H1 (cell line): ENCODE results near the gene NKX2-8. TPM values are rescaled to one million over a fixed set of nuclear protein-coding genes. Genes with fewer than 3 reads are reported as not detected.

Source experiments
- CTCF ChIA-PET: fragments of 300-600 bp; sonication (Branson Sonifier 250); formaldehyde crosslinking; loops from one replicate; lab custom pipeline; 2021; ENCODE audit not compliant: partially characterized antibody; lab: Charles Lee
- POLR2A ChIA-PET: fragments of 300-600 bp; sonication (Branson Sonifier 250); formaldehyde crosslinking; loops from one replicate; lab custom pipeline; 2021; ENCODE audit warnings: inconsistent platforms; ENCODE audit not compliant: partially characterized antibody; lab: Charles Lee
- DNase-seq, 2 experiments: peaks; one replicate each; pipeline versions ENCODE4 v3.0.0 to v3.0.0-alpha.2; 2010 to 2022; ENCODE audit warnings: low spot score in 2 of 2, low read depth in 1 of 2, mixed read lengths in 1 of 2
- FAIRE-seq: peaks from 2 replicates; lab custom pipeline; 2011; peaks lifted over from hg19 to GRCh38; lab: Jason Lieb, UNC
- H2AFZ ChIP-seq: 2 replicates; pipeline ENCODE4 v1.8.1; 2012; ENCODE audit warnings: low read length, inconsistent platforms
- H2AK5ac ChIP-seq: 2 replicates; pipeline ENCODE4 v1.6.1; 2013; ENCODE audit warnings: low read depth, low read length
- H2BK120ac ChIP-seq: replicated peaks from 2 replicates; pipeline ENCODE3; 2013; ENCODE audit warnings: low read depth, low read length, inconsistent platforms
- H2BK12ac ChIP-seq: 2 replicates; pipeline ENCODE4 v1.6.1; 2013; ENCODE audit warnings: low read depth, low read length
- H2BK15ac ChIP-seq: 2 replicates; pipeline ENCODE4 v1.6.1; 2013; ENCODE audit warnings: low read length
- H2BK20ac ChIP-seq: 2 replicates; pipeline ENCODE4 v1.6.1; 2013; ENCODE audit warnings: low read length
- H2BK5ac ChIP-seq: 2 replicates; pipeline ENCODE4 v1.6.1; 2013; ENCODE audit warnings: low read depth, low read length
- H3K14ac ChIP-seq: 2 replicates; pipeline ENCODE4 v1.6.1; 2013; ENCODE audit warnings: inconsistent platforms; ENCODE audit not compliant: insufficient read length
- H3K18ac ChIP-seq: 2 replicates; pipeline ENCODE4 v1.6.1; 2013; ENCODE audit warnings: low read length; ENCODE audit errors: extremely low read depth
- H3K23ac ChIP-seq: 2 replicates; pipeline ENCODE4 v1.6.1; 2013; ENCODE audit warnings: inconsistent platforms; ENCODE audit not compliant: insufficient read length
- H3K23me2 ChIP-seq: 2 replicates; pipeline ENCODE4 v1.6.1; 2013; ENCODE audit warnings: low read depth, low read length
- H3K27ac ChIP-seq: 2 replicates; pipeline ENCODE4 v1.6.1; 2011; ENCODE audit warnings: low read depth, low read length, inconsistent platforms
- H3K27me3 ChIP-seq, 4 experiments: replicated peaks in 1 of 4; 1 replicate in 1 of 4; 2 replicates in 3 of 4; pipeline versions ENCODE4 v1.6.1 to v1.8.1; 2011 to 2013; ENCODE audit warnings: low read length in 3 of 4, mild to moderate bottlenecking in 3 of 4, inconsistent platforms in 2 of 4, mixed read lengths in 2 of 4, moderate library complexity in 1 of 4; ENCODE audit not compliant: control insufficient read depth in 3 of 4, insufficient read depth in 3 of 4; ENCODE audit errors: extremely low read depth in 1 of 4
- H3K36me3 ChIP-seq, 4 experiments: 2 replicates each; pipeline versions ENCODE4 v1.6.1 to v1.8.1; 2011 to 2013; ENCODE audit warnings: mild to moderate bottlenecking in 4 of 4, low read length in 3 of 4, moderate library complexity in 2 of 4, control low read depth in 1 of 4, inconsistent platforms in 1 of 4; ENCODE audit not compliant: insufficient read depth in 4 of 4, control insufficient read depth in 2 of 4
- H3K4ac ChIP-seq: replicated peaks from 2 replicates; pipeline ENCODE3; 2013; ENCODE audit warnings: low read length, low read depth, mixed read lengths, inconsistent platforms; ENCODE audit not compliant: insufficient read length
- H3K4me1 ChIP-seq, 4 experiments: replicated peaks in 1 of 4; 1 replicate in 1 of 4; 2 replicates in 3 of 4; pipeline versions ENCODE4 v1.6.1 to v1.8.1; 2011 to 2013; ENCODE audit warnings: low read length in 3 of 4, inconsistent platforms in 2 of 4, mixed read lengths in 1 of 4; ENCODE audit not compliant: insufficient read depth in 4 of 4, control insufficient read depth in 3 of 4
- H3K4me2 ChIP-seq, 2 experiments: 2 replicates each; pipeline versions ENCODE4 v1.6.1 to v1.8.1; 2011 to 2013; ENCODE audit warnings: low read depth in 2 of 2, low read length in 2 of 2, control low read depth in 1 of 2, inconsistent platforms in 1 of 2, mild to moderate bottlenecking in 1 of 2; ENCODE audit not compliant: insufficient read depth in 1 of 2
- H3K4me3 ChIP-seq, 4 experiments: fragments of 200-600, 300-600 bp in 1 of 4; sonication (generic), shearing (Covaris generic), sonication (Bioruptor Twin) in 1 of 4; 2 replicates each; pipeline versions ENCODE4 v1.5.1 to v1.8.1; 2011 to 2016; ENCODE audit warnings: low read length in 4 of 4, low read depth in 3 of 4, control low read depth in 2 of 4, inconsistent platforms in 2 of 4, mild to moderate bottlenecking in 2 of 4, mixed read lengths in 1 of 4, moderate library complexity in 1 of 4; ENCODE audit not compliant: insufficient read depth in 2 of 4; ENCODE audit errors: extremely low read depth in 1 of 4
- H3K56ac ChIP-seq: replicated peaks from 2 replicates; pipeline ENCODE3; 2013; ENCODE audit warnings: low read depth, mild to moderate bottlenecking, mixed read lengths, low read length, inconsistent platforms; ENCODE audit not compliant: insufficient read length
- H3K79me1 ChIP-seq: 2 replicates; pipeline ENCODE4 v1.6.1; 2013; ENCODE audit warnings: low read depth, low read length, control low read depth
- H3K79me2 ChIP-seq, 2 experiments: 2 replicates each; pipeline versions ENCODE4 v1.6.1 to v1.8.1; 2012 to 2013; ENCODE audit warnings: low read length in 2 of 2, mild to moderate bottlenecking in 2 of 2, inconsistent platforms in 1 of 2; ENCODE audit not compliant: insufficient read depth in 2 of 2, control insufficient read depth in 1 of 2
- H3K9ac ChIP-seq, 4 experiments: replicated peaks in 1 of 4; 1 replicate in 1 of 4; 2 replicates in 3 of 4; pipeline versions ENCODE4 v1.6.1 to v1.8.1; 2011 to 2013; ENCODE audit warnings: low read depth in 3 of 4, low read length in 3 of 4, control low read depth in 2 of 4, mild to moderate bottlenecking in 2 of 4, moderate library complexity in 2 of 4, inconsistent platforms in 1 of 4; ENCODE audit errors: extremely low read depth in 1 of 4
- H3K9me3 ChIP-seq, 2 experiments: 2 replicates each; pipeline versions ENCODE4 v1.6.1 to v1.8.1; 2012 to 2013; ENCODE audit warnings: mild to moderate bottlenecking in 2 of 2, moderate library complexity in 2 of 2, control low read depth in 1 of 2, inconsistent platforms in 1 of 2, low read depth in 1 of 2, low read length in 1 of 2, mixed read lengths in 1 of 2; ENCODE audit not compliant: insufficient read depth in 2 of 2
- H4K20me1 ChIP-seq, 2 experiments: replicated peaks in 1 of 2; 2 replicates each; pipeline versions ENCODE3 to v1.8.1; 2011 to 2013; ENCODE audit warnings: inconsistent platforms in 2 of 2, low read length in 2 of 2, mild to moderate bottlenecking in 1 of 2; ENCODE audit not compliant: insufficient read depth in 2 of 2, control insufficient read depth in 1 of 2
- H4K5ac ChIP-seq: 2 replicates; pipeline ENCODE4 v1.6.1; 2013; ENCODE audit warnings: low read length, low read depth, mixed read lengths, inconsistent platforms; ENCODE audit not compliant: insufficient read length
- H4K8ac ChIP-seq: 2 replicates; pipeline ENCODE4 v1.8.0; 2013; ENCODE audit warnings: mild to moderate bottlenecking, moderate library complexity, low read length, inconsistent platforms; ENCODE audit not compliant: insufficient read depth; ENCODE audit errors: extremely low read depth
- H4K91ac ChIP-seq: replicated peaks from 2 replicates; pipeline ENCODE3; 2013; ENCODE audit warnings: low read length, mixed read lengths, inconsistent platforms; ENCODE audit not compliant: insufficient read length
- CBX8 ChIP-seq: fragments of 300-800, 300-1000 bp; sonication (generic); IDR thresholded peaks from 2 replicates; pipeline ENCODE4 v1.7.1; 2016; ENCODE audit warnings: low read depth, low read length, borderline replicate concordance
- CTBP2 ChIP-seq: IDR thresholded peaks from 2 replicates; pipeline ENCODE4 v1.7.0; 2011; ENCODE audit warnings: borderline replicate concordance, mild to moderate bottlenecking, moderate library complexity, mixed read lengths, low read length; ENCODE audit not compliant: insufficient read depth, insufficient read length
- KDM5A ChIP-seq: fragments of 200-600 bp; IDR thresholded peaks from 2 replicates; pipeline ENCODE4 v1.7.1; 2012; ENCODE audit warnings: mild to moderate bottlenecking, low read length, inconsistent platforms, mixed read lengths
- NANOG ChIP-seq: IDR thresholded peaks from 2 replicates; pipeline ENCODE4 v1.6.1; 2011; ENCODE audit warnings: low read length, low read depth, mild to moderate bottlenecking, inconsistent platforms; ENCODE audit not compliant: insufficient read depth, poor library complexity, severe bottlenecking
- RFX5 ChIP-seq: IDR thresholded peaks from 2 replicates; pipeline ENCODE4 v1.6.1; 2011; ENCODE audit warnings: low read depth, low read length, improper control_type of control experiment, borderline replicate concordance
- SAP30 ChIP-seq: fragments of 300-600 bp; sonication (generic); IDR thresholded peaks from 2 replicates; pipeline ENCODE4 v1.7.1; 2012; ENCODE audit warnings: low read length, moderate library complexity, mild to moderate bottlenecking, inconsistent platforms; ENCODE audit not compliant: insufficient read depth, insufficient replicate concordance
- SIN3A ChIP-seq, 2 experiments: IDR thresholded peaks in 1 of 2; conservative IDR thresholded peaks in 1 of 2; 2 replicates each; pipeline ENCODE4 v1.6.1; 2011 to 2012; ENCODE audit warnings: low read length in 2 of 2, improper control_type of control experiment in 1 of 2, low read depth in 1 of 2, mild to moderate bottlenecking in 1 of 2
- TBP ChIP-seq: IDR thresholded peaks from 2 replicates; pipeline ENCODE4 v1.6.1; 2011; ENCODE audit warnings: low read depth, low read length, improper control_type of control experiment
- TCF12 ChIP-seq: IDR thresholded peaks from 2 replicates; pipeline ENCODE4 v1.6.1; 2011; ENCODE audit warnings: low read depth, mild to moderate bottlenecking, low read length
- TEAD4 ChIP-seq: IDR thresholded peaks from 2 replicates; pipeline ENCODE4 v1.6.1; 2012; ENCODE audit warnings: low read depth, low read length, inconsistent platforms, mixed read lengths
- USF2 ChIP-seq: IDR thresholded peaks from 2 replicates; pipeline ENCODE4 v1.6.1; 2011; ENCODE audit warnings: low read length, improper control_type of control experiment
- WGBS, 2 experiments: shearing (Covaris generic) in 1 of 2; methylation state at CpG; one replicate each; pipeline versions ENCODE4 v1.1.6 to v1.1.7; 2013 to 2015; ENCODE audit warnings: low lambda C conversion rate in 2 of 2, mixed read lengths in 2 of 2, inconsistent platforms in 1 of 2, low coverage in 1 of 2, missing lambda C conversion rate in 1 of 2; ENCODE audit not compliant: insufficient replicate concordance in 2 of 2, insufficient coverage in 1 of 2, insufficient read length in 1 of 2; ENCODE audit errors: extremely low coverage in 1 of 2, missing lambda C conversion rate in 1 of 2; 5-methylcytosine and 5-hydroxymethylcytosine counted together
- polyA plus RNA-seq, 7 experiments: library from polyadenylated mRNA; depleted of rRNA in 3 of 7; stranded (reverse) in 5 of 7; unstranded in 2 of 7; fragments of >200 nt in 5 of 7; fragments of 200-250 nt in 2 of 7; gene quantifications; 1 replicate in 5 of 7; 2 replicates in 1 of 7; 4 replicates in 1 of 7; pipeline versions ENCODE4 v1.2.1 to v1.2.3, GENCODE V29; 2011 to 2013; ENCODE audit warnings: missing spikeins in 2 of 7, mixed read lengths in 2 of 7
- total RNA-seq: library from RNA; stranded (reverse); fragmentation: NEBNext Ultra II Directional; extraction: Animal tissue kit (Norgen Biotek cat#: 25700); gene quantifications from 2 replicates; pipeline ENCODE4 v1.2.1, GENCODE V29; 2021

NKX2-8 gene
- total and polyA plus RNA-seq, 2 of the 8 experiments (the other 6 are each of a cell fraction or from before 2014, with no cell fraction given): not detected

DNA sequence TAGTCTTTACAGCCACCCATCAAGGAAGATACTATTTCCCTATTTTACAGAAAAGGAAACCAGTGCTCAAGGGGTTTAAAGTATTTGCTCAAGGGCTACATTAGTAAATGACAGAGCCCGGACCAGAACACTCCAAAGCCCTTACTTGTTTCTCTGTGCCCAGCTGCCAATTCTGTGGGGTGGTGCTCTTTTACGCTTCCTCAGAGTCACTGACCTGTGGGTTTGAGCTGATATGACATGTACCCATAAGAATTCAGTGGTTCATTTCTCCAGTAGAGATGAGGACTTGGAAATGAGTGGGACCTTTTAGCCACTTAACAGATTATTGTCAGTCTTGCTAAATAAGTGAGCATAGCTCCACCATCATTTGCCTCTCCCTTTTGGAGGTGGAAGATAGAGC, 37.4 kb upstream of the NKX2-8 start:
- ChIA-PET CTCF (interaction anchor here (0.8 to 1.6 kb wide), 3 partner anchors 18 to 95 kb away, joined by 3 to 4 read pairs (median 3); no protein-coding TSS in a partner anchor), POLR2A (interaction anchor here (1.2 kb wide), 1 partner anchor 9 kb away, joined by 3 read pairs; no protein-coding TSS in a partner anchor)
- H3K79me2 ChIP-seq: no peaks in the 10 kb centered on the region
- no peak overlapping the region for H2AFZ ChIP-seq
- no peak overlapping the region for H4K91ac ChIP-seq
- no peak overlapping the region for H2AK5ac ChIP-seq
- no peaks in the 10 kb centered on the region for H3K36me3 ChIP-seq
- no peak overlapping the region for H2BK12ac ChIP-seq
- H3K27me3 ChIP-seq: no peaks in the 10 kb centered on the region
- DNase-seq: no peak
- H3K56ac ChIP-seq: no peak overlapping the region
- H2BK5ac ChIP-seq: no peak overlapping the region
- H3K4me3 ChIP-seq: no peak overlapping the region
- no peak overlapping the region for H4K8ac ChIP-seq
- H2BK20ac ChIP-seq: no peak overlapping the region
- H3K79me1 ChIP-seq: no peaks in the 10 kb centered on the region
- H4K5ac ChIP-seq: no peak overlapping the region
- no peak overlapping the region for H3K23ac ChIP-seq
- H3K9me3 ChIP-seq: no peaks in the 10 kb centered on the region; a peak in 1 of 4 replicates
- no peak overlapping the region for H3K14ac ChIP-seq
- no peak overlapping the region for H3K27ac ChIP-seq
- no peak overlapping the region for H3K4ac ChIP-seq
- FAIRE-seq: no peak
- 80% methylated on average over 2 of the region's 2 CpGs; no CpG with 5 or more reads in 1 of the 2 experiments for WGBS, 2 experiments
- H3K18ac ChIP-seq: no peak overlapping the region
- no peaks in the 10 kb centered on the region for H3K4me1 ChIP-seq
- no peak overlapping the region for H3K9ac ChIP-seq
- H3K4me2 ChIP-seq: no peak overlapping the region
- no peaks in the 10 kb centered on the region for H4K20me1 ChIP-seq
- H2BK120ac ChIP-seq: no peak overlapping the region
- H2BK15ac ChIP-seq: no peak overlapping the region
- peaks cover 2% of the 10 kb centered on the region; the same call in 1 of the 2 replicates for H3K23me2 ChIP-seq
- TF ChIP-seq SAP30 (no peak), NANOG (no peak), SIN3A (conservative IDR thresholded peaks at IDR 0.05 in 1 of 2, IDR thresholded peaks at IDR 0.05 in 1 of 2; ENCODE audit: low read depth in 1 of 2, low read length in 2 of 2) (no peak), CBX8 (no peak), TCF12 (no peak), TEAD4 (no peak), CTBP2 (no peak), KDM5A (no peak), RFX5 (no peak), TBP (no peak), USF2 (no peak)
